ENCODE data around the gene ARL4D. TPM values are rescaled to one million over a fixed set of nuclear protein-coding genes. Genes with fewer than 3 reads are reported as not detected.

ARL4D gene
- total and polyA plus RNA-seq, 2 of the 4 experiments (the other 2 are of a cell fraction) = 12.5 to 30.7 TPM

GRCh38 chr17:43423777-43424455 lies 25.1 kb downstream of the ARL4D start:
- H3K9me1 ChIP-seq (ENCODE audit: insufficient read depth, low read length) = no peaks in the 10 kb centered on the region
- H3K56ac ChIP-seq (ENCODE audit: extremely low read depth, insufficient read depth, low read length) = no peak overlapping the region
- no peak overlapping the region for H2BK120ac ChIP-seq (ENCODE audit: low read depth, low read length)
- ATAC-seq (ENCODE audit: low read depth) = no peak
- intact Hi-C loops (cut with micrococcal nuclease) = no loop called here
- H3K4me2 ChIP-seq (ENCODE audit: low read depth, low read length) = no peak overlapping the region
- H3K14ac ChIP-seq (replicated peaks; ENCODE audit: low read depth, low read length) = no peak overlapping the region
- no peaks in the 10 kb centered on the region for H3K9me3 ChIP-seq (ENCODE audit: control insufficient read depth, insufficient read depth, low read length)
- H3K9ac ChIP-seq (ENCODE audit: low read depth, low read length) = no peak overlapping the region
- no peaks in the 10 kb centered on the region for H4K20me1 ChIP-seq (ENCODE audit: insufficient read depth, low read length)
- no peak overlapping the region for H2BK15ac ChIP-seq (ENCODE audit: low read depth, low read length)
- no peak overlapping the region for H3K4ac ChIP-seq (ENCODE audit: low read depth, low read length)
- dilution Hi-C loops (cut with HindIII; ENCODE audit: low sequenced_read_pairs, unreplicated experiment) = no loop called here
- WGBS, 2 experiments (ENCODE audit: extremely low coverage in 2 of 2, insufficient read length in 1 of 2) = no CpG with 5 or more reads among the region's 6 CpGs
- H3K27ac ChIP-seq (ENCODE audit: insufficient read depth, low read length) = no peak overlapping the region
- H2AFZ ChIP-seq (replicated peaks; ENCODE audit: low read length, poor library complexity) = no peak overlapping the region
- no peak overlapping the region for H2AK9ac ChIP-seq (replicated peaks; ENCODE audit: low read depth, low read length, poor library complexity)
- no TSS peak for BruUV-seq (replicated peaks)
- no peak overlapping the region for H4K91ac ChIP-seq (ENCODE audit: insufficient read depth, low read depth, low read length)
- H3K79me1 ChIP-seq (ENCODE audit: low read depth in 1 of 2, low read length in 2 of 2) = no peaks in the 10 kb centered on the region
- H2BK20ac ChIP-seq (ENCODE audit: low read depth, low read length) = no peak overlapping the region
- H3K4me1 ChIP-seq (ENCODE audit: control insufficient read depth, insufficient read depth, low read length) = peaks cover 4% of the 10 kb centered on the region
- CTCF ChIA-PET = no interaction called here
- no peak for DNase-seq
- in situ Hi-C loops (cut with MboI; ENCODE audit: low sequenced_read_pairs) = no loop called here
- no peak overlapping the region for H3K4me3 ChIP-seq (ENCODE audit: insufficient read depth, low read depth, low read length)
- no peak overlapping the region for H3K18ac ChIP-seq (ENCODE audit: low read depth, low read length)
- no peaks in the 10 kb centered on the region for H3K36me3 ChIP-seq (ENCODE audit: control insufficient read depth, insufficient read depth, low read length)
- no peak overlapping the region for H4K8ac ChIP-seq (ENCODE audit: low read depth in 2 of 2, low read length in 2 of 2)
- H3K23ac ChIP-seq (ENCODE audit: low read depth, low read length) = no peak overlapping the region
- H4K5ac ChIP-seq (ENCODE audit: low read depth, low read length) = no peak overlapping the region
- TF ChIP-seq CHD1 (IDR thresholded peaks at IDR 0.05; ENCODE audit: low read depth, low read length) (no peak), MAFK (IDR thresholded peaks at IDR 0.05; ENCODE audit: low read depth, low read length) (no peak), MAZ (IDR thresholded peaks at IDR 0.05; ENCODE audit: borderline replicate concordance, low read depth, low read length) (no peak), CTCF (conservative IDR thresholded peaks at IDR 0.05; ENCODE audit: low read depth, low read length) (no peak), POLR2A (IDR thresholded peaks at IDR 0.05; ENCODE audit: low read depth, low read length) (no peak), NFE2L2 (IDR thresholded peaks at IDR 0.05; ENCODE audit: low read depth, low read length) (no peak), USF2 (IDR thresholded peaks at IDR 0.05; ENCODE audit: low read depth, low read length) (no peak), RAD21 (IDR thresholded peaks at IDR 0.05; ENCODE audit: low read length) (no peak), MXI1 (IDR thresholded peaks at IDR 0.05; ENCODE audit: borderline replicate concordance, low read depth, low read length) (no peak), ELK1 (IDR thresholded peaks at IDR 0.05; ENCODE audit: borderline replicate concordance, low read depth, low read length) (no peak), SMC3 (IDR thresholded peaks at IDR 0.05; ENCODE audit: low read depth, low read length) (no peak), CEBPB (IDR thresholded peaks at IDR 0.05; ENCODE audit: low read depth, low read length) (no peak), RFX5 (IDR thresholded peaks at IDR 0.05; ENCODE audit: low read depth, low read length) (no peak)
- POLR2A ChIA-PET (ENCODE audit: unreplicated experiment) = interaction anchor here (1.1 kb wide), 1 partner anchor 17 kb away, joined by 3 read pairs; no protein-coding TSS in a partner anchor
- H2BK5ac ChIP-seq (ENCODE audit: low read depth, low read length, poor library complexity, severe bottlenecking) = no peak overlapping the region
- H3K27me3 ChIP-seq (ENCODE audit: control insufficient read depth, insufficient read depth, low read length) = peaks cover 7% of the 10 kb centered on the region
- no peak overlapping the region for H2AK5ac ChIP-seq (ENCODE audit: low read depth, low read length)
